Endothelial cell of hepatic sinusoid (primary cell): ENCODE measurements around the gene UBN2.

Experiments used
- in situ Hi-C: cut with HindIII; loops from 2 replicates; pipeline ENCODE4 v1.10.0; 2017; ENCODE audit warnings: low sequenced_read_pairs

The UBN2 gene

GRCh38 chr7:139231513-139232376, 708 bp downstream of the UBN2 start:
- in situ Hi-C loops, result no loop called here

- in situ Hi-C loops, result no loop called here
Measured at GRCh38 chr7:139232377-139232717, 1.3 kb downstream of the UBN2 start.

GRCh38 chr7:139232904-139233303, 1.9 kb downstream of the UBN2 start:
- in situ Hi-C loops, result no loop called here

- in situ Hi-C loops, result no loop called here
Measured at GRCh38 chr7:139241258-139241657, 10.2 kb downstream of the UBN2 start.

GRCh38 chr7:139242741-139243281, 11.8 kb downstream of the UBN2 start:
- in situ Hi-C loops, result no loop called here

- in situ Hi-C loops, result no loop called here
Measured at GRCh38 chr7:139245401-139245800, 14.4 kb downstream of the UBN2 start.

- in situ Hi-C loops, result no loop called here
Measured at GRCh38 chr7:139246494-139246893, 15.5 kb downstream of the UBN2 start.

- in situ Hi-C loops, result no loop called here
Measured at GRCh38 chr7:139246905-139247304, 15.9 kb downstream of the UBN2 start.

- in situ Hi-C loops, result no loop called here
Measured at GRCh38 chr7:139249179-139249810, 18.3 kb downstream of the UBN2 start.

GRCh38 chr7:139252451-139252850, 21.4 kb downstream of the UBN2 start:
- in situ Hi-C loops, result no loop called here

- in situ Hi-C loops, result no loop called here
Measured at GRCh38 chr7:139254281-139254680, 23.2 kb downstream of the UBN2 start.

GRCh38 chr7:139254728-139255127, 23.7 kb downstream of the UBN2 start:
- in situ Hi-C loops, result no loop called here

- in situ Hi-C loops, result no loop called here
Measured at GRCh38 chr7:139255290-139255689, 24.3 kb downstream of the UBN2 start.

GRCh38 chr7:139259142-139259541, 28.1 kb downstream of the UBN2 start:
- in situ Hi-C loops, result no loop called here

GRCh38 chr7:139264220-139264619, 33.2 kb downstream of the UBN2 start:
- in situ Hi-C loops, result no loop called here

- in situ Hi-C loops, result no loop called here
Measured at GRCh38 chr7:139265673-139266072, 34.6 kb downstream of the UBN2 start.

GRCh38 chr7:139271718-139272628, 40.9 kb downstream of the UBN2 start:
- in situ Hi-C loops, result no loop called here

GRCh38 chr7:139284252-139284896, 53.3 kb downstream of the UBN2 start:
- in situ Hi-C loops, result no loop called here

- in situ Hi-C loops, result no loop called here
Measured at GRCh38 chr7:139286144-139286543, 55.1 kb downstream of the UBN2 start.

GRCh38 chr7:139292821-139293220, 61.8 kb downstream of the UBN2 start:
- in situ Hi-C loops, result no loop called here

GRCh38 chr7:139293534-139293933, 62.5 kb downstream of the UBN2 start:
- in situ Hi-C loops, result no loop called here
